HCT116 (cell line): Measurements from ENCODE around the gene WNK2. TPM values are rescaled to one million over a fixed set of nuclear protein-coding genes. Genes with fewer than 3 reads are reported as not detected.

Experiments used
- ATAC-seq: fragments of 200-7000 bp; cut with Tn5 transposase; 2 replicates; pipeline ENCODE4 v1.9.1; 2020; ENCODE audit warnings: mild to moderate bottlenecking, moderate library complexity
- BruUV-seq: library from RNA; stranded (reverse); fragments of 400-500 nt; replicated peaks from 2 replicates; lab custom pipeline; 2021; lab: Mats Ljungman, UMichigan
- CTCF ChIA-PET: fragments of 300-600 bp; sonication (Branson Sonifier 250); formaldehyde crosslinking; loops from one replicate; lab custom pipeline; 2021; ENCODE audit warnings: antibody characterized with exemption; lab: Charles Lee
- POLR2A ChIA-PET: fragments of 300-600, 350-600 bp; sonication (Branson Sonifier 250); formaldehyde crosslinking; loops from one replicate; lab custom pipeline; 2021; ENCODE audit warnings: antibody characterized with exemption; lab: Charles Lee
- RAD21 ChIA-PET, 2 experiments: fragments of 300-600 bp; sonication (Branson Sonifier 250); formaldehyde crosslinking; loops; one replicate each; lab custom pipeline; 2023; ENCODE audit warnings: low total read pairs in 2 of 2; ENCODE audit not compliant: uncharacterized antibody in 2 of 2, unreplicated experiment in 2 of 2, low non-redundant PET in 1 of 2; lab: Charles Lee
- DNase-seq: peaks from one replicate; pipeline ENCODE4 v3.0.0-alpha.2; 2010; ENCODE audit warnings: low read depth, low spot score
- H2AFZ ChIP-seq: fragments of 200-600 bp; shearing (Covaris generic), sonication (generic); 2 replicates; pipeline ENCODE4 v1.6.1; 2017; ENCODE audit warnings: low read depth, mixed run types, mixed read lengths, antibody characterized with exemption, low read length; ENCODE audit not compliant: poor library complexity, severe bottlenecking
- H3K27ac ChIP-seq: 2 replicates; pipeline ENCODE4 v1.5.1; 2012; ENCODE audit warnings: low read depth, low read length
- H3K27me3 ChIP-seq: fragments of 200-600 bp; sonication (generic); 2 replicates; pipeline ENCODE4 v1.6.1; 2016; ENCODE audit warnings: mixed run types, low read length, mixed read lengths; ENCODE audit not compliant: insufficient read depth
- H3K36me3 ChIP-seq, 2 experiments: fragments of 200-500 bp in 1 of 2; fragments of 200-600 bp in 1 of 2; sonication (Bioruptor generic) in 1 of 2; sonication (generic) in 1 of 2; 2 replicates each; pipeline versions ENCODE4 v1.5.1 to v1.6.1; 2014 to 2016; ENCODE audit warnings: low read length in 2 of 2, inconsistent platforms in 1 of 2, mixed read lengths in 1 of 2, mixed run types in 1 of 2; ENCODE audit not compliant: insufficient read depth in 2 of 2, control insufficient read depth in 1 of 2
- H3K4me1 ChIP-seq, 2 experiments: fragments of 200-600 bp in 1 of 2; sonication (generic) in 1 of 2; 2 replicates each; pipeline versions ENCODE4 v1.5.1 to v1.6.1; 2012 to 2017; ENCODE audit warnings: low read length in 2 of 2, inconsistent platforms in 1 of 2, mild to moderate bottlenecking in 1 of 2, mixed read lengths in 1 of 2, mixed run types in 1 of 2, moderate library complexity in 1 of 2; ENCODE audit not compliant: insufficient read depth in 2 of 2, control insufficient read depth in 1 of 2
- H3K4me2 ChIP-seq: fragments of 200-600 bp; sonication (generic); 2 replicates; pipeline ENCODE4 v1.6.1; 2017; ENCODE audit warnings: mixed run types, low read length, mixed read lengths
- H3K4me3 ChIP-seq, 2 experiments: fragments of 200-600 bp in 1 of 2; sonication (generic) in 1 of 2; replicated peaks in 1 of 2; 2 replicates each; pipeline ENCODE4 v1.5.1; 2011 to 2016; ENCODE audit warnings: low read length in 2 of 2, control low read depth in 1 of 2, low read depth in 1 of 2, mild to moderate bottlenecking in 1 of 2, mixed read lengths in 1 of 2, mixed run types in 1 of 2
- H3K79me2 ChIP-seq: fragments of 200-600 bp; sonication (generic); 2 replicates; pipeline ENCODE4 v1.6.1; 2017; ENCODE audit warnings: mild to moderate bottlenecking, mixed run types, low read length, moderate library complexity, mixed read lengths; ENCODE audit not compliant: insufficient read depth
- H3K9ac ChIP-seq: fragments of 200-600 bp; sonication (generic); 2 replicates; pipeline ENCODE4 v1.6.1; 2016; ENCODE audit warnings: low read length, mixed read lengths
- H3K9me2 ChIP-seq: fragments of 200-600 bp; sonication (generic), shearing (Covaris generic); 2 replicates; pipeline ENCODE4 v1.6.1; 2017; ENCODE audit warnings: mixed run types, mild to moderate bottlenecking, moderate library complexity; ENCODE audit not compliant: insufficient read depth
- H3K9me3 ChIP-seq, 2 experiments: fragments of 200-500 bp in 1 of 2; fragments of 200-600 bp in 1 of 2; sonication (Bioruptor generic) in 1 of 2; sonication (generic) in 1 of 2; 2 replicates each; pipeline ENCODE4 v1.6.1; 2014 to 2017; ENCODE audit warnings: low read length in 2 of 2, mixed read lengths in 2 of 2, inconsistent platforms in 1 of 2, low read depth in 1 of 2, mild to moderate bottlenecking in 1 of 2, mixed run types in 1 of 2, moderate library complexity in 1 of 2; ENCODE audit not compliant: control insufficient read depth in 1 of 2, insufficient read depth in 1 of 2
- H4K20me1 ChIP-seq: fragments of 200-600 bp; sonication (generic), shearing (Covaris generic); 2 replicates; pipeline ENCODE4 v1.6.1; 2017; ENCODE audit warnings: mixed run types, mild to moderate bottlenecking, moderate library complexity; ENCODE audit not compliant: insufficient read depth
- ATF3 ChIP-seq: IDR thresholded peaks from 2 replicates; pipeline ENCODE4 v1.6.1; 2012
- CBX3 ChIP-seq: IDR thresholded peaks from 2 replicates; pipeline ENCODE4 v1.6.1; 2012; ENCODE audit warnings: low read depth
- CEBPB ChIP-seq: IDR thresholded peaks from 2 replicates; pipeline ENCODE4 v1.6.1; 2012; ENCODE audit warnings: low read depth
- EGR1 ChIP-seq: IDR thresholded peaks from 2 replicates; pipeline ENCODE4 v1.6.1; 2012; ENCODE audit warnings: low read depth
- EZH2 ChIP-seq: fragments of 200-600 bp; sonication (generic); IDR thresholded peaks from 2 replicates; pipeline ENCODE4 v1.6.1; 2017; ENCODE audit warnings: antibody characterized with exemption, mixed run types
- FOSL1 ChIP-seq: IDR thresholded peaks from 2 replicates; pipeline ENCODE4 v1.6.1; 2012; ENCODE audit warnings: low read depth
- JUND ChIP-seq: IDR thresholded peaks from 2 replicates; pipeline ENCODE4 v1.6.1; 2012
- POLR2A ChIP-seq: IDR thresholded peaks from 2 replicates; pipeline ENCODE4 v1.7.0; 2011; ENCODE audit warnings: borderline replicate concordance; ENCODE audit not compliant: insufficient read depth, insufficient read length; ENCODE audit errors: extremely low read depth
- POLR2AphosphoS5 ChIP-seq: IDR thresholded peaks from 2 replicates; pipeline ENCODE4 v1.6.1; 2011; ENCODE audit warnings: mild to moderate bottlenecking, low read depth, low read length, moderate library complexity
- SP1 ChIP-seq: IDR thresholded peaks from 2 replicates; pipeline ENCODE4 v1.6.1; 2012; ENCODE audit warnings: low read depth
- SRF ChIP-seq: IDR thresholded peaks from 2 replicates; pipeline ENCODE4 v1.6.1; 2012; ENCODE audit warnings: low read depth
- TCF7L2 ChIP-seq: IDR thresholded peaks from 2 replicates; pipeline ENCODE4 v1.7.0; 2011; ENCODE audit warnings: borderline replicate concordance, inconsistent platforms; ENCODE audit not compliant: insufficient read depth, insufficient read length; ENCODE audit errors: extremely low read depth
- ZBTB33 ChIP-seq: IDR thresholded peaks from 2 replicates; pipeline ENCODE4 v1.6.1; 2011; ENCODE audit warnings: mild to moderate bottlenecking, low read length, moderate library complexity; ENCODE audit not compliant: insufficient replicate concordance; ENCODE audit errors: extremely low read depth
- ZNF274 ChIP-seq: fragments of 200-500 bp; sonication (Bioruptor generic); IDR thresholded peaks from 2 replicates; pipeline ENCODE4 v1.6.1; 2014; ENCODE audit warnings: mild to moderate bottlenecking, low read depth, low read length, inconsistent platforms
- intact Hi-C: fragments of 100-400 bp; cut with micrococcal nuclease; formaldehyde crosslinking; loops from 2 replicates; pipeline ENCODE4 v1.10.0; 2022
- total RNA-seq: library from RNA; stranded (reverse); gene quantifications from one replicate; pipeline ENCODE4 v1.2.1, GENCODE V29; 2021; ENCODE audit not compliant: unreplicated experiment

WNK2 gene
- total RNA-seq, 1 experiment from 2014 or later, result 24.4 TPM

DNA sequence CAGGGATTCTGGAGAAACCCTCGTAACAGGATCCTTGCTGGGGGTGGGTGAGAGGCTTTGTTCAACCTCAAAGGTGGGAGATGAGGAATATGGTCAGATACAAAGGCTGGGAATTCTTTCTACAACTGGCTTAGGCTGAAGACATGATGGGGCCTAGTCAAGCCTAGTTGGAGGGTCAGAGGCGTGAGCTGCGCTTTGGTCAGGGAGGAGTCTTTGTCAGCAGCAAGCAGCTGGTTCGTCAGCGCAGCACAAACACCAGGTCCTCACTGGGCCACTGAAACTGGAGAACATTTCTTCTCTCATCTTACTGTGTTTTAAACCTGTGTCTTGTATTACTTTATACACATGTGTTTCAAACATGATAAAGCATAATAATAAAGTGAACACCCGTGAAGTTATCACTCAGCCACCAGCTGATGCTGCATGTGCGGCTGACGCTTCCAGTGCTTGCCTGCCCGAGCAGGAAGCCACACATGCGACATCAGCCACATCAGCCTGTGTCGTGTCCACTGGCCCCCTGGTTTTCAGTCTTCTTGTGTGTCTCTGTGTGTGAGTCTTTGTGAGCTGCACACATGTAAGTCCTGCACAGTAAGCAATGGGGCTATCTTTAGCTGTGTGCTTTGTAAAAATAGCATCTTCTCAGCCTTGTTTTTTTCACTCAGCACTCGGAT, 81.5 kb downstream of the WNK2 start:
- no peaks in the 10 kb centered on the region for H3K9me3 ChIP-seq
- ChIA-PET CTCF (no interaction called here), RAD21 (no interaction called here), POLR2A (no interaction called here)
- no peak for ATAC-seq
- TF ChIP-seq SP1 (no peak), ZNF274 (no peak), SRF (no peak), CEBPB (no peak), EZH2 (no peak), ATF3 (no peak), ZBTB33 (no peak)
- no TSS peak for BruUV-seq
- H3K27me3 ChIP-seq, result no peaks in the 10 kb centered on the region
- no peak overlapping the region for H3K9ac ChIP-seq
- no peaks in the 10 kb centered on the region for H3K79me2 ChIP-seq
- H3K4me1 ChIP-seq, result no peaks in the 10 kb centered on the region
- H3K4me2 ChIP-seq, result no peak overlapping the region
- no peaks in the 10 kb centered on the region for H3K9me2 ChIP-seq
- intact Hi-C loops, result no loop called here
- DNase-seq, result no peak
- no peak overlapping the region for H2AFZ ChIP-seq
- no peak overlapping the region for H3K27ac ChIP-seq
- H4K20me1 ChIP-seq, result no peaks in the 10 kb centered on the region
- H3K36me3 ChIP-seq, result peaks cover 6% of the 10 kb centered on the region in 2 experiments
- H3K4me3 ChIP-seq, result no peak overlapping the region

- no peak for ATAC-seq
- Histone ChIP-seq H2AFZ (no peak overlapping the region), H3K27ac (no peak overlapping the region), H3K9me2 (no peaks in the 10 kb centered on the region), H3K36me3 (peaks cover 6 to 11% of the 10 kb centered on the region in 2 experiments), H3K79me2 (no peaks in the 10 kb centered on the region), H3K4me2 (no peak overlapping the region), H3K27me3 (no peaks in the 10 kb centered on the region), H3K4me1 (no peaks in the 10 kb centered on the region), H4K20me1 (no peaks in the 10 kb centered on the region), H3K4me3 (no peak overlapping the region), H3K9ac (no peak overlapping the region), H3K9me3 (no peaks in the 10 kb centered on the region)
- ChIA-PET POLR2A (no interaction called here), CTCF (no interaction called here), RAD21 (no interaction called here)
- no peak for DNase-seq
- intact Hi-C loops, result no loop called here
- BruUV-seq, result no TSS peak
- TF ChIP-seq CBX3 (no peak), ZNF274 (no peak), POLR2A (no peak), JUND (no peak), POLR2AphosphoS5 (no peak), FOSL1 (no peak), TCF7L2 (no peak), ZBTB33 (no peak), EZH2 (no peak), SP1 (no peak), CEBPB (no peak), EGR1 (no peak)
These were observed 82.0 kb downstream of the WNK2 start for GRCh38 chr9:93265972-93266371.
